HEK293 (cell line): ENCODE measurements around the gene MTX1.

Experiments
- ZFP3 ChIP-seq: fragments of 450-650 bp; formaldehyde crosslinking; IDR thresholded peaks from 2 replicates; pipeline ENCODE4 v1.5.1; 2016; ENCODE audit warnings: low read depth, missing biosample characterization, missing genetic modification characterization
- ZNF416 ChIP-seq: fragments of 450-650 bp; formaldehyde crosslinking; IDR thresholded peaks from 2 replicates; pipeline ENCODE4 v1.5.1; 2016; ENCODE audit warnings: missing biosample characterization, missing genetic modification characterization
- ZNF768 ChIP-seq: fragments of 450-650 bp; formaldehyde crosslinking; IDR thresholded peaks from 2 replicates; pipeline ENCODE4 v1.5.1; 2018; ENCODE audit warnings: missing biosample characterization, mild to moderate bottlenecking, missing genetic modification characterization
- TF ChIP-seq, protein P1 (sequence below): fragments of 450-650 bp; formaldehyde crosslinking; IDR thresholded peaks from 2 replicates; pipeline ENCODE4 v1.5.1; 2016; ENCODE audit warnings: missing biosample characterization, missing genetic modification characterization, low read depth
- TF ChIP-seq, protein P2 (sequence below): fragments of 450-650 bp; formaldehyde crosslinking; IDR thresholded peaks from 2 replicates; pipeline ENCODE4 v1.5.1; 2016; ENCODE audit warnings: missing biosample characterization, missing genetic modification characterization
- TF ChIP-seq, protein P3 (sequence below): fragments of 450-650 bp; formaldehyde crosslinking; IDR thresholded peaks from 2 replicates; pipeline ENCODE4 v1.5.1; 2016; ENCODE audit warnings: missing biosample characterization, missing genetic modification characterization, low read depth
- TF ChIP-seq, protein P4 (sequence below): fragments of 450-650 bp; formaldehyde crosslinking; IDR thresholded peaks from 2 replicates; pipeline ENCODE4 v1.5.1; 2017; ENCODE audit warnings: missing biosample characterization, missing genetic modification characterization

DNA sequence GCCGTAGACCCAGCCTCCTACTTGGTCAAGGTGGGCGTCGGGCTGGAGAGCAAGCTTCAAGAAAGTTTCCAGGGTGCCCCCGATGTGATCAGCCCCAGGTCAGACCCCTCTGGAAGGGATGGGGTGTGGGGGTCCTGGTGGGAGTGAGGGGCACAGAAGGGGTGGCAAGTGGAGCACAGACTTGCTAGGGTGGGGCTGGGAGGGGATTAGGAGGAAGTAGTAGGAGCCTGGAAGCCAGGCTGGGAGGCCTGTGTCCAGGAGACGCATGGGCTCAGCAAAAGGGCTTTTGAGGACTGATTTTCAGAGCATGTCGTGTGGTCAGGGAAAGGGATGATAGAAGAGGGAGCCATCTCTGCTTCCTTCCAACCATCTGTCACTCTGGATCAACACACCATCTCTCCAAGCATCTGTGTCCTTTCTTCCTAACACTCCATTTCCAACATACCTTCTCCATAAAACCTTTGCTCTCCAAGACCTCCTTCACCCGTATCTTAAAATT is 26.4 kb upstream of the MTX1 start:
- TF ChIP-seq, protein P1, sequence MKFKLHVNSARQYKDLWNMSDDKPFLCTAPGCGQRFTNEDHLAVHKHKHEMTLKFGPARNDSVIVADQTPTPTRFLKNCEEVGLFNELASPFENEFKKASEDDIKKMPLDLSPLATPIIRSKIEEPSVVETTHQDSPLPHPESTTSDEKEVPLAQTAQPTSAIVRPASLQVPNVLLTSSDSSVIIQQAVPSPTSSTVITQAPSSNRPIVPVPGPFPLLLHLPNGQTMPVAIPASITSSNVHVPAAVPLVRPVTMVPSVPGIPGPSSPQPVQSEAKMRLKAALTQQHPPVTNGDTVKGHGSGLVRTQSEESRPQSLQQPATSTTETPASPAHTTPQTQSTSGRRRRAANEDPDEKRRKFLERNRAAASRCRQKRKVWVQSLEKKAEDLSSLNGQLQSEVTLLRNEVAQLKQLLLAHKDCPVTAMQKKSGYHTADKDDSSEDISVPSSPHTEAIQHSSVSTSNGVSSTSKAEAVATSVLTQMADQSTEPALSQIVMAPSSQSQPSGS (tag by site-specific recombination) = no peak
- TF ChIP-seq, protein P2, sequence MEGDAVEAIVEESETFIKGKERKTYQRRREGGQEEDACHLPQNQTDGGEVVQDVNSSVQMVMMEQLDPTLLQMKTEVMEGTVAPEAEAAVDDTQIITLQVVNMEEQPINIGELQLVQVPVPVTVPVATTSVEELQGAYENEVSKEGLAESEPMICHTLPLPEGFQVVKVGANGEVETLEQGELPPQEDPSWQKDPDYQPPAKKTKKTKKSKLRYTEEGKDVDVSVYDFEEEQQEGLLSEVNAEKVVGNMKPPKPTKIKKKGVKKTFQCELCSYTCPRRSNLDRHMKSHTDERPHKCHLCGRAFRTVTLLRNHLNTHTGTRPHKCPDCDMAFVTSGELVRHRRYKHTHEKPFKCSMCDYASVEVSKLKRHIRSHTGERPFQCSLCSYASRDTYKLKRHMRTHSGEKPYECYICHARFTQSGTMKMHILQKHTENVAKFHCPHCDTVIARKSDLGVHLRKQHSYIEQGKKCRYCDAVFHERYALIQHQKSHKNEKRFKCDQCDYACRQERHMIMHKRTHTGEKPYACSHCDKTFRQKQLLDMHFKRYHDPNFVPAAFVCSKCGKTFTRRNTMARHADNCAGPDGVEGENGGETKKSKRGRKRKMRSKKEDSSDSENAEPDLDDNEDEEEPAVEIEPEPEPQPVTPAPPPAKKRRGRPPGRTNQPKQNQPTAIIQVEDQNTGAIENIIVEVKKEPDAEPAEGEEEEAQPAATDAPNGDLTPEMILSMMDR (tag by site-specific recombination) = no peak
- TF ChIP-seq ZFP3 (tag by site-specific recombination) (no peak), ZNF768 (no peak), ZNF416 (no peak)
- TF ChIP-seq, protein P3, sequence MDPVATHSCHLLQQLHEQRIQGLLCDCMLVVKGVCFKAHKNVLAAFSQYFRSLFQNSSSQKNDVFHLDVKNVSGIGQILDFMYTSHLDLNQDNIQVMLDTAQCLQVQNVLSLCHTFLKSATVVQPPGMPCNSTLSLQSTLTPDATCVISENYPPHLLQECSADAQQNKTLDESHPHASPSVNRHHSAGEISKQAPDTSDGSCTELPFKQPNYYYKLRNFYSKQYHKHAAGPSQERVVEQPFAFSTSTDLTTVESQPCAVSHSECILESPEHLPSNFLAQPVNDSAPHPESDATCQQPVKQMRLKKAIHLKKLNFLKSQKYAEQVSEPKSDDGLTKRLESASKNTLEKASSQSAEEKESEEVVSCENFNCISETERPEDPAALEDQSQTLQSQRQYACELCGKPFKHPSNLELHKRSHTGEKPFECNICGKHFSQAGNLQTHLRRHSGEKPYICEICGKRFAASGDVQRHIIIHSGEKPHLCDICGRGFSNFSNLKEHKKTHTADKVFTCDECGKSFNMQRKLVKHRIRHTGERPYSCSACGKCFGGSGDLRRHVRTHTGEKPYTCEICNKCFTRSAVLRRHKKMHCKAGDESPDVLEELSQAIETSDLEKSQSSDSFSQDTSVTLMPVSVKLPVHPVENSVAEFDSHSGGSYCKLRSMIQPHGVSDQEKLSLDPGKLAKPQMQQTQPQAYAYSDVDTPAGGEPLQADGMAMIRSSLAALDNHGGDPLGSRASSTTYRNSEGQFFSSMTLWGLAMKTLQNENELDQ = no peak
- TF ChIP-seq, protein P4, sequence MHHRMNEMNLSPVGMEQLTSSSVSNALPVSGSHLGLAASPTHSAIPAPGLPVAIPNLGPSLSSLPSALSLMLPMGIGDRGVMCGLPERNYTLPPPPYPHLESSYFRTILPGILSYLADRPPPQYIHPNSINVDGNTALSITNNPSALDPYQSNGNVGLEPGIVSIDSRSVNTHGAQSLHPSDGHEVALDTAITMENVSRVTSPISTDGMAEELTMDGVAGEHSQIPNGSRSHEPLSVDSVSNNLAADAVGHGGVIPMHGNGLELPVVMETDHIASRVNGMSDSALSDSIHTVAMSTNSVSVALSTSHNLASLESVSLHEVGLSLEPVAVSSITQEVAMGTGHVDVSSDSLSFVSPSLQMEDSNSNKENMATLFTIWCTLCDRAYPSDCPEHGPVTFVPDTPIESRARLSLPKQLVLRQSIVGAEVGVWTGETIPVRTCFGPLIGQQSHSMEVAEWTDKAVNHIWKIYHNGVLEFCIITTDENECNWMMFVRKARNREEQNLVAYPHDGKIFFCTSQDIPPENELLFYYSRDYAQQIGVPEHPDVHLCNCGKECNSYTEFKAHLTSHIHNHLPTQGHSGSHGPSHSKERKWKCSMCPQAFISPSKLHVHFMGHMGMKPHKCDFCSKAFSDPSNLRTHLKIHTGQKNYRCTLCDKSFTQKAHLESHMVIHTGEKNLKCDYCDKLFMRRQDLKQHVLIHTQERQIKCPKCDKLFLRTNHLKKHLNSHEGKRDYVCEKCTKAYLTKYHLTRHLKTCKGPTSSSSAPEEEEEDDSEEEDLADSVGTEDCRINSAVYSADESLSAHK = no peak
